ENCODE data around the gene TRAPPC4.

Gene TRAPPC4

GRCh38 chr11:119025978-119026766 is 7.6 kb downstream of the TRAPPC4 start:
- TF ChIP-seq TAF1 (IDR thresholded peaks at IDR 0.05; ENCODE audit: borderline replicate concordance, insufficient read depth, low read length) (no peak), FOXP2 (optimal IDR thresholded peaks at IDR 0.05; ENCODE audit: borderline replicate concordance, extremely low read depth, extremely low read length, insufficient read depth) (no peak), POLR2AphosphoS5 (IDR thresholded peaks at IDR 0.05; ENCODE audit: low read depth, low read length) (no peak), SIN3A (IDR thresholded peaks at IDR 0.05; ENCODE audit: borderline replicate concordance, insufficient read depth, low read length) (no peak)
- TF ChIP-seq, protein P1, sequence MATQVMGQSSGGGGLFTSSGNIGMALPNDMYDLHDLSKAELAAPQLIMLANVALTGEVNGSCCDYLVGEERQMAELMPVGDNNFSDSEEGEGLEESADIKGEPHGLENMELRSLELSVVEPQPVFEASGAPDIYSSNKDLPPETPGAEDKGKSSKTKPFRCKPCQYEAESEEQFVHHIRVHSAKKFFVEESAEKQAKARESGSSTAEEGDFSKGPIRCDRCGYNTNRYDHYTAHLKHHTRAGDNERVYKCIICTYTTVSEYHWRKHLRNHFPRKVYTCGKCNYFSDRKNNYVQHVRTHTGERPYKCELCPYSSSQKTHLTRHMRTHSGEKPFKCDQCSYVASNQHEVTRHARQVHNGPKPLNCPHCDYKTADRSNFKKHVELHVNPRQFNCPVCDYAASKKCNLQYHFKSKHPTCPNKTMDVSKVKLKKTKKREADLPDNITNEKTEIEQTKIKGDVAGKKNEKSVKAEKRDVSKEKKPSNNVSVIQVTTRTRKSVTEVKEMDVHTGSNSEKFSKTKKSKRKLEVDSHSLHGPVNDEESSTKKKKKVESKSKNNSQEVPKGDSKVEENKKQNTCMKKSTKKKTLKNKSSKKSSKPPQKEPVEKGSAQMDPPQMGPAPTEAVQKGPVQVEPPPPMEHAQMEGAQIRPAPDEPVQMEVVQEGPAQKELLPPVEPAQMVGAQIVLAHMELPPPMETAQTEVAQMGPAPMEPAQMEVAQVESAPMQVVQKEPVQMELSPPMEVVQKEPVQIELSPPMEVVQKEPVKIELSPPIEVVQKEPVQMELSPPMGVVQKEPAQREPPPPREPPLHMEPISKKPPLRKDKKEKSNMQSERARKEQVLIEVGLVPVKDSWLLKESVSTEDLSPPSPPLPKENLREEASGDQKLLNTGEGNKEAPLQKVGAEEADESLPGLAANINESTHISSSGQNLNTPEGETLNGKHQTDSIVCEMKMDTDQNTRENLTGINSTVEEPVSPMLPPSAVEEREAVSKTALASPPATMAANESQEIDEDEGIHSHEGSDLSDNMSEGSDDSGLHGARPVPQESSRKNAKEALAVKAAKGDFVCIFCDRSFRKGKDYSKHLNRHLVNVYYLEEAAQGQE (IDR thresholded peaks at IDR 0.05; ENCODE audit: insufficient read depth in 1 of 2, low read depth in 2 of 2, low read length in 2 of 2): no peak

DNA sequence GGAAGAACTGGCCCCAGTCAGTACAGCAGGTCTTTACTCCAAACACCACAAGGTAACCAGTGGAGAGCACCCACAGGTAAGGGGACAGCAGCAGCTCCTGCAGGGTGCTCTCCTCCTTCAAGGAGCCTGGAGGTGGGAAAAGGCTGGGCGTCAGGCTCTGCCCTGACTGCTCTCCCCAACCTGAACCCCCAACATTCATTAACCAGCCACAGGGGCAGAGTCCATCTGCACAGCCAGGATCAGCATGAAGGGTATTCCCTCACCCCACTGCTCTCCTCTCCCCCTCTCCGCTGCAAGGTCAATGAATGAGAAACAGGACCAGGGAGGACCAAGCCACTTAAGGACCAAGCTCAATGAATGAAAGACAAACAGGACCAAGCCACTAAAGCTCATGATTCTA is 8.4 kb downstream of the TRAPPC4 start:
- TF ChIP-seq POLR2AphosphoS5 (IDR thresholded peaks at IDR 0.05; ENCODE audit: low read depth, low read length): no peak
- TF ChIP-seq, protein P1 (IDR thresholded peaks at IDR 0.05; ENCODE audit: insufficient read depth in 1 of 2, low read depth in 2 of 2, low read length in 2 of 2): no peak
- no peak for TF ChIP-seq SIN3A (IDR thresholded peaks at IDR 0.05; ENCODE audit: borderline replicate concordance, insufficient read depth, low read length)
- TF ChIP-seq TAF1 (IDR thresholded peaks at IDR 0.05; ENCODE audit: borderline replicate concordance, insufficient read depth, low read length): no peak
- no peak for TF ChIP-seq FOXP2 (optimal IDR thresholded peaks at IDR 0.05; ENCODE audit: borderline replicate concordance, extremely low read depth, extremely low read length, insufficient read depth)

DNA sequence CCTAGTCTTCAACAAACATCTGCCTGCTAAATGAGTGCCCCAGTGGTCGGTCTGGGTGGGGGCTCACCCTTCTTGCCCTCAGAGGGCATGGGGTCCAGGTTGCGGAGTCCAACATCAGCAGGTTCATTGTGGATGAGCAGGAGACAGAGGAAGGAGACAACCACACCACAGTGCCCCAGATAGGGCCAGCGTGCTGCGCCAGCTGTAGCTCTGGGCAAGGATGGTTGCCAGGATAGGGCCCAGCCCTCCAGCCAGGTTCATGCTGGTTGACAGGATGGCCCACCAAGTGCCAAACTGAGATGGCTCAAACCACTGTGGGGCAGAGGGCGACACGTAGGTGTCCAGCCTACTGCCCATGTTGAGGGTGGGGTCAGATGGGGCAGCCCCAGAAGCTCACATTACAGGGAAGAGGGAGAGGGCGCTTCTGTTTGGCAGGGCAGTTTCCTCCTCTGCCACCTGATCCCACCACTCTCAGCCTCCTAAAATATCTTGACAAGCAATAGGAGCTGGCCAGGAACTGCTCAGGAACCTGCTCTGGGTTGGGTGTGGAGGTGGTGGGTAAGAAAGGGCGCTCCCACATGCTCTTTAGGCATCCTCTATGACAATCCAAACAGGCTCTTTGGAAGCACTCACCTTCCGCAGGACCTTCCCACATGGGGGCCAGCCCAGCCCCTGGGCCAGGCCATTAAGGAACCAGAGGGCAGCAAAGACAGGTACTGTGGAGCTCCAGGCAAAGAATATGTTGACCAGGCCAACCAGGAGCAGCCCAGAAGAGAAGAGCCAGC is 9.2 kb downstream of the TRAPPC4 start:
- TF ChIP-seq, protein P1 (IDR thresholded peaks at IDR 0.05; ENCODE audit: insufficient read depth in 1 of 2, low read depth in 2 of 2, low read length in 2 of 2): no peak
- TF ChIP-seq SIN3A (IDR thresholded peaks at IDR 0.05; ENCODE audit: borderline replicate concordance, insufficient read depth, low read length): no peak
- no peak for TF ChIP-seq FOXP2 (optimal IDR thresholded peaks at IDR 0.05; ENCODE audit: borderline replicate concordance, extremely low read depth, extremely low read length, insufficient read depth)
- no peak for TF ChIP-seq TAF1 (IDR thresholded peaks at IDR 0.05; ENCODE audit: borderline replicate concordance, insufficient read depth, low read length)
- no peak for TF ChIP-seq POLR2AphosphoS5 (IDR thresholded peaks at IDR 0.05; ENCODE audit: low read depth, low read length)

- TF ChIP-seq, protein P1 (IDR thresholded peaks at IDR 0.05; ENCODE audit: insufficient read depth in 1 of 2, low read depth in 2 of 2, low read length in 2 of 2): no peak
- TF ChIP-seq FOXP2 (optimal IDR thresholded peaks at IDR 0.05; ENCODE audit: borderline replicate concordance, extremely low read depth, extremely low read length, insufficient read depth) (no peak), POLR2AphosphoS5 (IDR thresholded peaks at IDR 0.05; ENCODE audit: low read depth, low read length) (no peak), SIN3A (IDR thresholded peaks at IDR 0.05; ENCODE audit: borderline replicate concordance, insufficient read depth, low read length) (no peak), TAF1 (IDR thresholded peaks at IDR 0.05; ENCODE audit: borderline replicate concordance, insufficient read depth, low read length) (no peak)
These were observed 9.9 kb downstream of the TRAPPC4 start for GRCh38 chr11:119028346-119029068.

Data from PFSK-1 (cell line).